Measurements from ENCODE around the gene PCDH20.
"Not testable (repeated sequence)": the region's sequence is repeated elsewhere in the genome, so short reads cannot be mapped to it uniquely, and the experiment has no call there.

PCDH20 gene

GRCh38 chr13:61415749-61416148, at the start of gene PCDH20:
Gene PCDH20 (minus strand): TSS chr13:61415849. CDS start chr13:61415158, 691 bp downstream.
- DNase-seq (ENCODE audit: low read depth): no peak

GRCh38 chr13:61463024-61463423, 47.4 kb upstream of the PCDH20 start:
- DNase-seq (ENCODE audit: low read depth): no peak

- DNase-seq (ENCODE audit: low read depth): no peak
Measured at GRCh38 chr13:61453121-61453520, 37.5 kb upstream of the PCDH20 start.

- DNase-seq (ENCODE audit: low read depth): no peak
Measured at GRCh38 chr13:61432029-61432428, 16.4 kb upstream of the PCDH20 start.

- no peak for DNase-seq (ENCODE audit: low read depth)
Measured at GRCh38 chr13:61423915-61424314, 8.3 kb upstream of the PCDH20 start.

- DNase-seq (ENCODE audit: low read depth): no peak
Measured at GRCh38 chr13:61417086-61417570, 1.5 kb upstream of the PCDH20 start.

- no peak for DNase-seq (ENCODE audit: low read depth)
Measured at GRCh38 chr13:61415058-61415721, 459 bp downstream of the PCDH20 start.

GRCh38 chr13:61414686-61415057, 977 bp downstream of the PCDH20 start:
- no peak for DNase-seq (ENCODE audit: low read depth)

- DNase-seq (ENCODE audit: low read depth): no peak
Measured at GRCh38 chr13:61413572-61414535, 1.8 kb downstream of the PCDH20 start.

- no peak for DNase-seq (ENCODE audit: low read depth)
Measured at GRCh38 chr13:61410669-61411297, 4.9 kb downstream of the PCDH20 start.

- no peak for DNase-seq (ENCODE audit: low read depth)
Measured at GRCh38 chr13:61410266-61410665, 5.4 kb downstream of the PCDH20 start.

GRCh38 chr13:61408571-61408970, 7.1 kb downstream of the PCDH20 start:
- no peak for DNase-seq (ENCODE audit: low read depth)

- no peak for DNase-seq (ENCODE audit: low read depth)
Measured at GRCh38 chr13:61406275-61406674, 9.4 kb downstream of the PCDH20 start.

- no peak for DNase-seq (ENCODE audit: low read depth)
Measured at GRCh38 chr13:61396121-61396520, 19.5 kb downstream of the PCDH20 start.

GRCh38 chr13:61391426-61391825, 24.2 kb downstream of the PCDH20 start:
- no peak for DNase-seq (ENCODE audit: low read depth)

- no peak for DNase-seq (ENCODE audit: low read depth)
Measured at GRCh38 chr13:61387694-61388093, 28.0 kb downstream of the PCDH20 start.

GRCh38 chr13:61383111-61383510, 32.5 kb downstream of the PCDH20 start:
- DNase-seq (ENCODE audit: low read depth): no peak

- no peak for DNase-seq (ENCODE audit: low read depth)
Measured at GRCh38 chr13:61370520-61370919, 45.1 kb downstream of the PCDH20 start.

- DNase-seq (ENCODE audit: low read depth): not testable (repeated sequence)
Measured at GRCh38 chr13:61364690-61365089, 51.0 kb downstream of the PCDH20 start.

- no peak for DNase-seq (ENCODE audit: low read depth)
Measured at GRCh38 chr13:61362522-61362921, 53.1 kb downstream of the PCDH20 start.
